Measurements from ENCODE around the gene TNFAIP6.

The TNFAIP6 gene

GRCh38 chr2:151325581-151326095, 31.8 kb upstream of the TNFAIP6 start:
- no peaks in the 10 kb centered on the region for H3K4me1 ChIP-seq (ENCODE audit: low read length)
- no peaks in the 10 kb centered on the region for H3K79me2 ChIP-seq (ENCODE audit: low read length)
- H3K9me3 ChIP-seq (replicated peaks; ENCODE audit: insufficient read depth, low read length), result no peaks in the 10 kb centered on the region
- H2AFZ ChIP-seq (ENCODE audit: low read length), result no peak overlapping the region
- H3K9ac ChIP-seq (ENCODE audit: low read length), result no peak overlapping the region
- no peaks in the 10 kb centered on the region for H3K36me3 ChIP-seq (replicated peaks; ENCODE audit: insufficient read depth, low read length)
- no peaks in the 10 kb centered on the region for H3K9me2 ChIP-seq (replicated peaks; ENCODE audit: insufficient read depth, low read length)
- H3K27me3 ChIP-seq (replicated peaks; ENCODE audit: insufficient read depth, low read length), result no peaks in the 10 kb centered on the region
- no peak overlapping the region for H3K4me3 ChIP-seq (ENCODE audit: low read length)
- no peaks in the 10 kb centered on the region for H4K20me1 ChIP-seq (ENCODE audit: insufficient read depth, low read length)
- H3K4me2 ChIP-seq (ENCODE audit: low read depth, low read length), result no peak overlapping the region
- DNase-seq, result no peak
- TF ChIP-seq EZH2phosphoT487 (IDR thresholded peaks at IDR 0.05; ENCODE audit: low read length) (no peak), CTCF (IDR thresholded peaks at IDR 0.05; ENCODE audit: low read length) (no peak), EZH2 (optimal IDR thresholded peaks at IDR 0.05; ENCODE audit: low read depth, low read length) (no peak)
- H3F3A ChIP-seq (ENCODE audit: insufficient read depth, low read length), result no peaks in the 10 kb centered on the region
- H3K27ac ChIP-seq (ENCODE audit: low read length), result no peak overlapping the region

DNA sequence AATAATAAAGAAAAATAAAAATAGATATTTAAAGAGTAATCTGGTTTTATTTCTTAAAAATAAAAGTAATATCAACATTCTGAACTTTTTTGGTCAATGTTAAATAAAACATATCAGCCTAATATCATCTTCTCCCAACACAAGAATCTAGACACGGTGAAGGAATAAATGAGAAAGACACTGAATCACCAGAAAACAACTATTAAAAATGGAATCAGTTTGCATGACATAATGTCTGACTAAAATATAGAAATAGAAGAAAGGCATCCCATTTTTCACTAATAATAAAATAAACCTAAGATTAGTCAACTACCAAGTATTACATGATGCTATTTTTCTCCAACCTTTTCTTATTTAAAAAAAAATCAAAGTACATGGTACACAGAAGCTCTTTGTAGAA, 30.8 kb upstream of the TNFAIP6 start:
- DNase-seq, result no peak
- H3K27me3 ChIP-seq (replicated peaks; ENCODE audit: insufficient read depth, low read length), result no peaks in the 10 kb centered on the region
- no peak overlapping the region for H3K4me2 ChIP-seq (ENCODE audit: low read depth, low read length)
- H4K20me1 ChIP-seq (ENCODE audit: insufficient read depth, low read length), result no peaks in the 10 kb centered on the region
- no peak overlapping the region for H3K4me3 ChIP-seq (ENCODE audit: low read length)
- no peaks in the 10 kb centered on the region for H3K79me2 ChIP-seq (ENCODE audit: low read length)
- no peaks in the 10 kb centered on the region for H3K9me2 ChIP-seq (replicated peaks; ENCODE audit: insufficient read depth, low read length)
- no peak overlapping the region for H2AFZ ChIP-seq (ENCODE audit: low read length)
- H3K36me3 ChIP-seq (replicated peaks; ENCODE audit: insufficient read depth, low read length), result no peaks in the 10 kb centered on the region
- no peak overlapping the region for H3K27ac ChIP-seq (ENCODE audit: low read length)
- H3K4me1 ChIP-seq (ENCODE audit: low read length), result no peaks in the 10 kb centered on the region
- no peak overlapping the region for H3K9ac ChIP-seq (ENCODE audit: low read length)
- no peaks in the 10 kb centered on the region for H3F3A ChIP-seq (ENCODE audit: insufficient read depth, low read length)
- no peaks in the 10 kb centered on the region for H3K9me3 ChIP-seq (replicated peaks; ENCODE audit: insufficient read depth, low read length)
- TF ChIP-seq CTCF (IDR thresholded peaks at IDR 0.05; ENCODE audit: low read length) (no peak), EZH2 (optimal IDR thresholded peaks at IDR 0.05; ENCODE audit: low read depth, low read length) (no peak), EZH2phosphoT487 (IDR thresholded peaks at IDR 0.05; ENCODE audit: low read length) (no peak)

GRCh38 chr2:151329998-151330397, 27.4 kb upstream of the TNFAIP6 start:
- Histone ChIP-seq H3K4me2 (ENCODE audit: low read depth, low read length) (no peak overlapping the region), H3K4me3 (ENCODE audit: low read length) (no peak overlapping the region), H3K9me2 (replicated peaks; ENCODE audit: insufficient read depth, low read length) (no peaks in the 10 kb centered on the region), H3K9ac (ENCODE audit: low read length) (no peak overlapping the region), H3K79me2 (ENCODE audit: low read length) (no peaks in the 10 kb centered on the region), H4K20me1 (ENCODE audit: insufficient read depth, low read length) (no peaks in the 10 kb centered on the region), H3K4me1 (ENCODE audit: low read length) (no peaks in the 10 kb centered on the region), H3K27me3 (replicated peaks; ENCODE audit: insufficient read depth, low read length) (no peaks in the 10 kb centered on the region), H3F3A (ENCODE audit: insufficient read depth, low read length) (no peaks in the 10 kb centered on the region), H3K36me3 (replicated peaks; ENCODE audit: insufficient read depth, low read length) (no peaks in the 10 kb centered on the region), H2AFZ (ENCODE audit: low read length) (no peak overlapping the region), H3K9me3 (replicated peaks; ENCODE audit: insufficient read depth, low read length) (no peaks in the 10 kb centered on the region), H3K27ac (ENCODE audit: low read length) (no peak overlapping the region)
- no peak for DNase-seq
- TF ChIP-seq EZH2phosphoT487 (IDR thresholded peaks at IDR 0.05; ENCODE audit: low read length) (no peak), EZH2 (optimal IDR thresholded peaks at IDR 0.05; ENCODE audit: low read depth, low read length) (no peak), CTCF (IDR thresholded peaks at IDR 0.05; ENCODE audit: low read length) (no peak)

All from MM.1S (cell line).